Gastrocnemius medialis (tissue), 4 donors: ENCODE results near the gene NFIA.

Experiments
- CTCF ChIP-seq, 5 experiments: fragments of 450-650 bp in 3 of 5; fragments of 200-600 bp in 2 of 5; sonication (generic) in 2 of 5; IDR thresholded peaks in 4 of 5; conservative IDR thresholded peaks in 1 of 5; 1 replicate in 4 of 5; 2 replicates in 1 of 5; pipeline ENCODE4 v1.5.1; 2016 to 2019; ENCODE audit warnings: antibody characterized with exemption in 5 of 5, mild to moderate bottlenecking in 3 of 5, moderate library complexity in 3 of 5
- POLR2A ChIP-seq, 2 donors: fragments of 450-650 bp; IDR thresholded peaks; one replicate each; pipeline ENCODE4 v1.6.1; 2017; ENCODE audit warnings: antibody characterized with exemption in 2 of 2, mild to moderate bottlenecking in 2 of 2, moderate library complexity in 2 of 2

- TF ChIP-seq POLR2A (IDR thresholded peaks at IDR 0.05): no peak
- no peak for TF ChIP-seq CTCF (IDR thresholded peaks at IDR 0.05 in 4 of 5, conservative IDR thresholded peaks at IDR 0.05 in 1 of 5)
Measured at GRCh38 chr1:61222240-61222639, 139.9 kb downstream of the NFIA start.
